NCI-H748 (cell line): Measurements from ENCODE around the gene PTPRT.
A peak's percentile ranks its signal among the peaks of the same experiment; 100 is the strongest.

Source experiments
- DNase-seq: peaks from one replicate; lab custom pipeline; 2025; ENCODE audit not compliant: unreplicated experiment; lab: John Stamatoyannopoulos, UW

PTPRT gene

GRCh38 chr20:43123180-43123579, 66.5 kb downstream of the PTPRT start:
- DNase-seq, result no peak

GRCh38 chr20:43119720-43120119, 70.0 kb downstream of the PTPRT start:
- DNase-seq, result no peak

- DNase-seq, result peak; percentile 14
Observed at GRCh38 chr20:43102394-43102793, 87.3 kb downstream of the PTPRT start.

- DNase-seq, result no peak
Observed at GRCh38 chr20:43096931-43097260, 92.8 kb downstream of the PTPRT start.

- DNase-seq, result no peak
Observed at GRCh38 chr20:43096126-43096930, 93.4 kb downstream of the PTPRT start.

- DNase-seq, result no peak
Observed at GRCh38 chr20:43095034-43095433, 94.7 kb downstream of the PTPRT start.

- DNase-seq, result no peak
Observed at GRCh38 chr20:43092386-43093088, 97.2 kb downstream of the PTPRT start.

- no peak for DNase-seq
Observed at GRCh38 chr20:43068482-43068881, 121.2 kb downstream of the PTPRT start.

- DNase-seq, result no peak
Observed at GRCh38 chr20:43066125-43066524, 123.6 kb downstream of the PTPRT start.

GRCh38 chr20:43065299-43065698, 124.4 kb downstream of the PTPRT start:
- DNase-seq, result no peak

GRCh38 chr20:43058077-43058476, 131.6 kb downstream of the PTPRT start:
- no peak for DNase-seq

GRCh38 chr20:43057317-43057716, 132.4 kb downstream of the PTPRT start:
- DNase-seq, result no peak

GRCh38 chr20:43055181-43055884, 134.4 kb downstream of the PTPRT start:
- DNase-seq, result no peak

- DNase-seq, result no peak
Observed at GRCh38 chr20:43052532-43052931, 137.2 kb downstream of the PTPRT start.

- DNase-seq, result no peak
Observed at GRCh38 chr20:43046966-43047365, 142.7 kb downstream of the PTPRT start.

- DNase-seq, result peak; percentile 28
Observed at GRCh38 chr20:43043887-43044286, 145.8 kb downstream of the PTPRT start.

GRCh38 chr20:43040427-43040826, 149.3 kb downstream of the PTPRT start:
- DNase-seq, result no peak

- peak; percentile 14 for DNase-seq
Observed at GRCh38 chr20:43037605-43038309, 151.9 kb downstream of the PTPRT start.

GRCh38 chr20:43034981-43035724, 154.6 kb downstream of the PTPRT start:
- DNase-seq, result no peak

GRCh38 chr20:43032459-43032858, 157.2 kb downstream of the PTPRT start:
- no peak for DNase-seq

- DNase-seq, result no peak
Observed at GRCh38 chr20:43029176-43029575, 160.5 kb downstream of the PTPRT start.
